ENCODE measurements around the gene TMEM43. TPM values are rescaled to one million over a fixed set of nuclear protein-coding genes. Genes with fewer than 3 reads are reported as not detected.

The TMEM43 gene
- total RNA-seq, 1 donor, result 120 TPM

GRCh38 chr3:14138109-14138877 is 13.4 kb downstream of the TMEM43 start:
- no peak for DNase-seq (ENCODE audit: low read depth)
- no peak overlapping the region for H3K4me3 ChIP-seq (ENCODE audit: low read depth, low read length)
- TF ChIP-seq, protein P1, sequence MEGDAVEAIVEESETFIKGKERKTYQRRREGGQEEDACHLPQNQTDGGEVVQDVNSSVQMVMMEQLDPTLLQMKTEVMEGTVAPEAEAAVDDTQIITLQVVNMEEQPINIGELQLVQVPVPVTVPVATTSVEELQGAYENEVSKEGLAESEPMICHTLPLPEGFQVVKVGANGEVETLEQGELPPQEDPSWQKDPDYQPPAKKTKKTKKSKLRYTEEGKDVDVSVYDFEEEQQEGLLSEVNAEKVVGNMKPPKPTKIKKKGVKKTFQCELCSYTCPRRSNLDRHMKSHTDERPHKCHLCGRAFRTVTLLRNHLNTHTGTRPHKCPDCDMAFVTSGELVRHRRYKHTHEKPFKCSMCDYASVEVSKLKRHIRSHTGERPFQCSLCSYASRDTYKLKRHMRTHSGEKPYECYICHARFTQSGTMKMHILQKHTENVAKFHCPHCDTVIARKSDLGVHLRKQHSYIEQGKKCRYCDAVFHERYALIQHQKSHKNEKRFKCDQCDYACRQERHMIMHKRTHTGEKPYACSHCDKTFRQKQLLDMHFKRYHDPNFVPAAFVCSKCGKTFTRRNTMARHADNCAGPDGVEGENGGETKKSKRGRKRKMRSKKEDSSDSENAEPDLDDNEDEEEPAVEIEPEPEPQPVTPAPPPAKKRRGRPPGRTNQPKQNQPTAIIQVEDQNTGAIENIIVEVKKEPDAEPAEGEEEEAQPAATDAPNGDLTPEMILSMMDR (IDR thresholded peaks at IDR 0.05; ENCODE audit: insufficient read depth, low read depth, low read length), result no peak

GRCh38 chr3:14138878-14139655 is 14.2 kb downstream of the TMEM43 start:
- TF ChIP-seq, protein P1 (IDR thresholded peaks at IDR 0.05; ENCODE audit: insufficient read depth, low read depth, low read length), result no peak

GRCh38 chr3:14139771-14140170 is 14.9 kb downstream of the TMEM43 start:
- no peak for DNase-seq (ENCODE audit: low read depth)
- TF ChIP-seq, protein P1 (IDR thresholded peaks at IDR 0.05; ENCODE audit: insufficient read depth, low read depth, low read length), result no peak
- no peak overlapping the region for H3K4me3 ChIP-seq (ENCODE audit: low read depth, low read length)

More at GRCh38 chr3:14138878-14139655, 14.2 kb downstream of the TMEM43 start:
- no peak overlapping the region for H3K4me3 ChIP-seq (ENCODE audit: low read depth, low read length)
- no peak for DNase-seq (ENCODE audit: low read depth)

DNA sequence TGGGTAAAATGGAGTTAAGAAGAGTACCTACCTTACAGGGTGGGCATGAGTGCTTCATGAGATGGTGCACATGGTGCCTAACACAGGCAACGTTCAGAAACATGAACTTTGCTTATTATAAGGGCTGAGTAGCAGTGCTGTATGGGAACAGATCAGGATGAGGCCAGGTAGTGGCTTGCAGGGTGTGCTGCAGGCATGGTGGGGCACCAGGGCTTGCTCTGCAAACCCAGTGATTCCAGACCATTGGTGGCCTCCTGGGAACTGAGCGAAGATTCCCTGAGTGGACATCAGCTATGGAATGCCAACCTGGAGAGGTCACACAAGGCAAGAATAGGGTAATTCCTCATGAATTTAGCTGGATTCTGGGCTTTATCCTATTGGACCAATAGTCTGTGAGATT is 15.8 kb downstream of the TMEM43 start:
- TF ChIP-seq, protein P1 (IDR thresholded peaks at IDR 0.05; ENCODE audit: insufficient read depth, low read depth, low read length), result no peak
- no peak overlapping the region for H3K4me3 ChIP-seq (ENCODE audit: low read depth, low read length)
- no peak for DNase-seq (ENCODE audit: low read depth)

DNA sequence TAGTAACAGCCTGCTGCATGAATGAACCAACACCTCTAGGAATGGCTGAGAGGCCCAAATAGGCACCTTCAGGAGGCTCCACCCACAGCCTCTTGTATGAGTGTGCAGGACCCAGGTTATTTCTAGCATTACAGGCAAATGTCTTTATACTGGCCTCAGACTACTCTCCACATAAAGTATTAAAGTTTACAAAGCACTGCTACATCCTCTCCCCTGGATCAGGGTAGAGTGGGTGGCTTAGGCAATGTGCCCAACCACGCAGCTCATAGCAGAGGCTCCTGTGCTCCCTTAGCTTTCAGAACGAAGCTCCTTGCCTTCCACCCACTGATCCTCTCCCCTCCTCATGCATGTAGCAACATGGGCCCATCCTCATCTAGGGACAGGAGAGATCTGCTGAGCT is 16.3 kb downstream of the TMEM43 start:
- no peak for DNase-seq (ENCODE audit: low read depth)
- no peak overlapping the region for H3K4me3 ChIP-seq (ENCODE audit: low read depth, low read length)
- TF ChIP-seq, protein P1 (IDR thresholded peaks at IDR 0.05; ENCODE audit: insufficient read depth, low read depth, low read length), result no peak

DNA sequence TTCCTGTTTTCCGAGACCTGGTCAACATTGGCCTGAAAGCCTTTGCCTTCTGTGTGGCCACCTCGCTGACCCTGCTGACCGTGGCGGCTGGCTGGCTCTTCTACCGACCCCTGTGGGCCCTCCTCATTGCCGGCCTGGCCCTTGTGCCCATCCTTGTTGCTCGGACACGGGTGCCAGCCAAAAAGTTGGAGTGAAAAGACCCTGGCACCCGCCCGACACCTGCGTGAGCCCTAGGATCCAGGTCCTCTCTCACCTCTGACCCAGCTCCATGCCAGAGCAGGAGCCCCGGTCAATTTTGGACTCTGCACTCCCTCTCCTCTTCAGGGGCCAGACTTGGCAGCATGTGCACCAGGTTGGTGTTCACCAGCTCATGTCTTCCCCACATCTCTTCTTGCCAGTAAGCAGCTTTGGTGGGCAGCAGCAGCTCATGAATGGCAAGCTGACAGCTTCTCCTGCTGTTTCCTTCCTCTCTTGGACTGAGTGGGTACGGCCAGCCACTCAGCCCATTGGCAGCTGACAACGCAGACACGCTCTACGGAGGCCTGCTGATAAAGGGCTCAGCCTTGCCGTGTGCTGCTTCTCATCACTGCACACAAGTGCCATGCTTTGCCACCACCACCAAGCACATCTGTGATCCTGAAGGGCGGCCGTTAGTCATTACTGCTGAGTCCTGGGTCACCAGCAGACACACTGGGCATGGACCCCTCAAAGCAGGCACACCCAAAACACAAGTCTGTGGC is 16.9 kb downstream of the TMEM43 start:
- no peak for DNase-seq (ENCODE audit: low read depth)
- H3K4me3 ChIP-seq (ENCODE audit: low read depth, low read length), result no peak overlapping the region
- TF ChIP-seq, protein P1 (IDR thresholded peaks at IDR 0.05; ENCODE audit: insufficient read depth, low read depth, low read length), result no peak
